Endothelial cell of umbilical vein (primary cell): ENCODE measurements around the gene CARHSP1. TPM values are rescaled to one million over a fixed set of nuclear protein-coding genes. Genes with fewer than 3 reads are reported as not detected.

ENCODE experiments used
- BruUV-seq: library from RNA; stranded (reverse); fragments of 400-500 nt; replicated peaks from 2 replicates; lab custom pipeline; 2021; lab: Mats Ljungman, UMichigan
- CTCF ChIA-PET: fragments of 300-600, 350-600 bp; sonication (Branson Sonifier 250); formaldehyde crosslinking; loops from one replicate; lab custom pipeline; 2021; ENCODE audit warnings: antibody characterized with exemption, inconsistent platforms; lab: Charles Lee
- POLR2A ChIA-PET: fragments of 300-600, 350-600 bp; sonication (Branson Sonifier 250); formaldehyde crosslinking; loops from one replicate; lab custom pipeline; 2021; ENCODE audit warnings: antibody characterized with exemption, inconsistent platforms; lab: Charles Lee
- DNase-seq: peaks from one replicate; pipeline ENCODE4 v3.0.0-alpha.2; 2011; ENCODE audit warnings: low read depth, low spot score
- FAIRE-seq: peaks from 2 replicates; lab custom pipeline; 2011; peaks lifted over from hg19 to GRCh38; lab: Jason Lieb, UNC
- H2AFZ ChIP-seq: 2 replicates; pipeline ENCODE4 v1.6.0; 2012; ENCODE audit warnings: low read depth, low read length, control low read depth, inconsistent platforms
- H3K27ac ChIP-seq: 2 replicates; pipeline ENCODE4 v1.5.1; 2011; ENCODE audit warnings: low read depth, mild to moderate bottlenecking, control low read depth, low read length, moderate library complexity; ENCODE audit not compliant: insufficient read depth
- H3K27me3 ChIP-seq, 2 experiments: 2 replicates each; pipeline versions ENCODE4 v1.6.0 to v1.6.1; 2011; ENCODE audit warnings: low read length in 2 of 2, mixed read lengths in 1 of 2; ENCODE audit not compliant: control insufficient read depth in 2 of 2, insufficient read depth in 2 of 2
- H3K36me3 ChIP-seq, 2 experiments: 2 replicates in 1 of 2; 3 replicates in 1 of 2; pipeline ENCODE4 v1.5.1; 2011; ENCODE audit warnings: low read length in 2 of 2, mild to moderate bottlenecking in 1 of 2, moderate library complexity in 1 of 2; ENCODE audit not compliant: control insufficient read depth in 2 of 2, insufficient read depth in 2 of 2; ENCODE audit errors: extremely low read depth in 1 of 2
- H3K4me1 ChIP-seq: 3 replicates; pipeline ENCODE4 v1.5.1; 2011; ENCODE audit warnings: mild to moderate bottlenecking, low read length; ENCODE audit not compliant: control insufficient read depth, insufficient read depth; ENCODE audit errors: extremely low read depth
- H3K4me2 ChIP-seq: 2 replicates; pipeline ENCODE4 v1.6.1; 2011; ENCODE audit warnings: low read length, control low read depth, mixed read lengths; ENCODE audit not compliant: insufficient read depth
- H3K4me3 ChIP-seq, 3 experiments: fragments of 200-600 bp in 1 of 3; sonication (generic), shearing (Covaris generic) in 1 of 3; replicated peaks in 1 of 3; 2 replicates each; pipeline ENCODE4 v1.5.1; 2011 to 2016; ENCODE audit warnings: control low read depth in 3 of 3, low read length in 3 of 3, mild to moderate bottlenecking in 2 of 3, inconsistent platforms in 1 of 3, low read depth in 1 of 3, moderate library complexity in 1 of 3; ENCODE audit not compliant: insufficient read depth in 1 of 3
- H3K79me2 ChIP-seq: 2 replicates; pipeline ENCODE4 v1.6.0; 2012; ENCODE audit warnings: low read length, inconsistent platforms; ENCODE audit not compliant: control insufficient read depth, insufficient read depth
- H3K9ac ChIP-seq: replicated peaks from 2 replicates; pipeline ENCODE3; 2011; ENCODE audit warnings: low read length, control low read depth; ENCODE audit not compliant: insufficient read depth; ENCODE audit errors: extremely low read depth
- H3K9me1 ChIP-seq: replicated peaks from 3 replicates; pipeline ENCODE4 v1.6.0; 2011; ENCODE audit warnings: mild to moderate bottlenecking, low read length; ENCODE audit not compliant: control insufficient read depth, insufficient read depth; ENCODE audit errors: extremely low read depth
- H3K9me3 ChIP-seq: replicated peaks from 2 replicates; pipeline ENCODE4 v1.5.1; 2012; ENCODE audit warnings: low read length, inconsistent platforms; ENCODE audit not compliant: control insufficient read depth, insufficient read depth
- H4K20me1 ChIP-seq: replicated peaks from 2 replicates; pipeline ENCODE3; 2011; ENCODE audit warnings: mild to moderate bottlenecking, low read length; ENCODE audit not compliant: control insufficient read depth, insufficient read depth; ENCODE audit errors: extremely low read depth
- EZH2 ChIP-seq: IDR thresholded peaks from 2 replicates; pipeline ENCODE4 v1.6.1; 2012; ENCODE audit warnings: borderline replicate concordance, low read depth, mild to moderate bottlenecking, moderate library complexity, low read length, inconsistent platforms; ENCODE audit not compliant: severe bottlenecking
- GATA2 ChIP-seq: IDR thresholded peaks from 2 replicates; pipeline ENCODE4 v1.7.0; 2011; ENCODE audit warnings: low read depth, mild to moderate bottlenecking, moderate library complexity, mixed read lengths, low read length; ENCODE audit not compliant: insufficient read length, insufficient read depth
- JUN ChIP-seq: IDR thresholded peaks from 2 replicates; pipeline ENCODE4 v1.6.1; 2011; ENCODE audit warnings: borderline replicate concordance, low read depth; ENCODE audit not compliant: insufficient read length, insufficient read depth
- MYC ChIP-seq: IDR thresholded peaks from one replicate; pipeline ENCODE4 v1.6.1; 2011; ENCODE audit warnings: mild to moderate bottlenecking, low read depth, low read length
- POLR2A ChIP-seq: IDR thresholded peaks from 2 replicates; pipeline ENCODE4 v1.6.1; 2012; ENCODE audit warnings: low read depth, mild to moderate bottlenecking, control low read depth, low read length
- POLR2AphosphoS5 ChIP-seq: IDR thresholded peaks from 2 replicates; pipeline ENCODE4 v1.6.1; 2012; ENCODE audit warnings: low read depth, mild to moderate bottlenecking, control low read depth, low read length, moderate library complexity; ENCODE audit not compliant: insufficient read depth
- dilution Hi-C: fragments of 300-500 bp; cut with MboI; formaldehyde crosslinking; loops from one replicate; pipeline ENCODE4 v1.15.0; 2019; ENCODE audit warnings: low sequenced_read_pairs; ENCODE audit not compliant: extremely low pct_ligation_motif_present
- intact Hi-C: fragments of 100-400 bp; cut with micrococcal nuclease; formaldehyde crosslinking; loops from one replicate; pipeline ENCODE4 v1.10.0; 2022
- polyA plus RNA-seq, 4 experiments: library from polyadenylated mRNA; depleted of rRNA in 3 of 4; stranded (reverse) in 3 of 4; unstranded in 1 of 4; fragments of >200 nt; gene quantifications; 2 replicates each; pipeline versions ENCODE4 v1.2.1 to v1.2.3, GENCODE V29; 2011 to 2012; ENCODE audit warnings: missing spikeins in 1 of 4
- total RNA-seq: library from RNA; stranded (reverse); gene quantifications from 2 replicates; pipeline ENCODE4 v1.2.3, GENCODE V29; 2021
- TF ChIP-seq, protein P1 (sequence below), 2 donors: IDR thresholded peaks; 1 replicate in 1 of 2; 2 replicates in 1 of 2; pipeline ENCODE4 v1.5.1; 2011; ENCODE audit warnings: low read length in 2 of 2, mild to moderate bottlenecking in 2 of 2, moderate library complexity in 2 of 2, control low read depth in 1 of 2, inconsistent platforms in 1 of 2, low read depth in 1 of 2; ENCODE audit not compliant: insufficient read depth in 1 of 2; ENCODE audit errors: extremely low read depth in 1 of 2
- TF ChIP-seq, protein P2 (sequence below): IDR thresholded peaks from 2 replicates; pipeline ENCODE4 v1.6.1; 2011; ENCODE audit not compliant: insufficient read depth, insufficient read length

The CARHSP1 gene
- total and polyA plus RNA-seq, 2 donors (not counting 3 experiments of a cell fraction or from before 2014, with no cell fraction given) = 64.9 to 72.5 TPM

DNA sequence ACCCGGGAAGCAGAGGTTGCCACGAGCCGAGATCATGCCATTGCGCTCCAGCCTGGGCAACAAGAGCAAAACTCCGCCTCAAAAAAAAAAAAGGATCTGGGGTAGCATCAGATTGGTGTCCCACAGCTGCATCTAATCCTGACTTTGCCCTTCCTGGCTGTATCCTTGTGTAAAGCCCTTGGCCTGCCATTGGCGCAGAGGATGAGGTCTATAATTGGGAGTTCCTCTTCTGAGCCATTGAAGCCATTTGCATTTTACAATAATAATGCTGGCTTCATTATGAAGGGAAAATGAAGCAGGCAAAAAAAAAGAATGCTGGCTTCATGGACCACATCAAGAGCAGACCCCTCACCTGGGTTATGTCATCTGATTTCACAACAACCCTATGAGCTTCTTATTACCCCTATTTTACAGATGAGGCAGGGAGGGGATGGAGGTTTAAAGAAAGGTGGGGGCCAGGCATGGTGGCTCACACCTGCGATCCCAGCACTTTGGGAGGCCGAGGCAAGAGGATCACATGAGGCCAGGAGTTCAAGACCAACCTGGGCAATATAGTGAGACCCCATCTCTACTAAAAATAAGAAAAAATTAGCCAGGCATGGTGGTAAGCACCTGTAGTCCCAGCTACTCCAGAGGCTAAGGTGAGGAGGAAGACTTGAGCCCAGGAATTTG is 12.2 kb upstream of the CARHSP1 start:
- dilution Hi-C loops = no loop called here
- no peak for DNase-seq
- H3K79me2 ChIP-seq = no peaks in the 10 kb centered on the region
- H3K9ac ChIP-seq = no peak overlapping the region
- no peak for TF ChIP-seq POLR2AphosphoS5
- TF ChIP-seq, protein P1, sequence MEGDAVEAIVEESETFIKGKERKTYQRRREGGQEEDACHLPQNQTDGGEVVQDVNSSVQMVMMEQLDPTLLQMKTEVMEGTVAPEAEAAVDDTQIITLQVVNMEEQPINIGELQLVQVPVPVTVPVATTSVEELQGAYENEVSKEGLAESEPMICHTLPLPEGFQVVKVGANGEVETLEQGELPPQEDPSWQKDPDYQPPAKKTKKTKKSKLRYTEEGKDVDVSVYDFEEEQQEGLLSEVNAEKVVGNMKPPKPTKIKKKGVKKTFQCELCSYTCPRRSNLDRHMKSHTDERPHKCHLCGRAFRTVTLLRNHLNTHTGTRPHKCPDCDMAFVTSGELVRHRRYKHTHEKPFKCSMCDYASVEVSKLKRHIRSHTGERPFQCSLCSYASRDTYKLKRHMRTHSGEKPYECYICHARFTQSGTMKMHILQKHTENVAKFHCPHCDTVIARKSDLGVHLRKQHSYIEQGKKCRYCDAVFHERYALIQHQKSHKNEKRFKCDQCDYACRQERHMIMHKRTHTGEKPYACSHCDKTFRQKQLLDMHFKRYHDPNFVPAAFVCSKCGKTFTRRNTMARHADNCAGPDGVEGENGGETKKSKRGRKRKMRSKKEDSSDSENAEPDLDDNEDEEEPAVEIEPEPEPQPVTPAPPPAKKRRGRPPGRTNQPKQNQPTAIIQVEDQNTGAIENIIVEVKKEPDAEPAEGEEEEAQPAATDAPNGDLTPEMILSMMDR (IDR thresholded peaks at IDR 0.05; ENCODE audit: extremely low read depth in 1 of 2, insufficient read depth in 1 of 2, low read depth in 1 of 2, low read length in 2 of 2) = no peak
- TF ChIP-seq, protein P2, sequence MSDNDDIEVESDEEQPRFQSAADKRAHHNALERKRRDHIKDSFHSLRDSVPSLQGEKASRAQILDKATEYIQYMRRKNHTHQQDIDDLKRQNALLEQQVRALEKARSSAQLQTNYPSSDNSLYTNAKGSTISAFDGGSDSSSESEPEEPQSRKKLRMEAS = no peak
- TF ChIP-seq GATA2 = no peak
- TF ChIP-seq JUN = no peak
- TF ChIP-seq MYC = no peak
- TF ChIP-seq EZH2 = no peak
- no peak for TF ChIP-seq POLR2A
- no peak overlapping the region for H3K27ac ChIP-seq
- peaks cover 3% of the 10 kb centered on the region for H3K4me1 ChIP-seq
- FAIRE-seq = no peak
- H3K9me1 ChIP-seq = no peaks in the 10 kb centered on the region
- BruUV-seq = no TSS peak
- no peaks in the 10 kb centered on the region for H4K20me1 ChIP-seq
- intact Hi-C loops = loop anchor here (1.0 kb wide), 1 partner anchor 220 kb away; no protein-coding TSS in a partner anchor
- H3K9me3 ChIP-seq = no peaks in the 10 kb centered on the region
- no peak overlapping the region for H3K4me3 ChIP-seq
- H3K4me2 ChIP-seq = no peak overlapping the region
- H3K36me3 ChIP-seq = no peaks in the 10 kb centered on the region
- POLR2A ChIA-PET = no interaction called here
- peaks cover 0 to 2% of the 10 kb centered on the region in 2 experiments for H3K27me3 ChIP-seq
- CTCF ChIA-PET = interaction anchor here (0.6 to 6.8 kb wide), 43 partner anchors 9 to 314 kb away, joined by 3 to 92 read pairs (median 8); partner anchors contain the start of genes ABAT, CARHSP1, METTL22 and PMM2
- H2AFZ ChIP-seq = no peak overlapping the region
